SK-N-SH (cell line): ENCODE measurements around the gene CERCAM. TPM values are rescaled to one million over a fixed set of nuclear protein-coding genes. Genes with fewer than 3 reads are reported as not detected.

Experiments used
- CTCF ChIA-PET: fragments of 300-600, 350-600 bp; formaldehyde crosslinking; extraction: SDS; loops from one replicate; lab custom pipeline; 2021; lab: Yijun Ruan, JAX
- POLR2A ChIA-PET: fragments of 350-600 bp; sonication (Branson Sonifier 250); formaldehyde crosslinking; extraction: SDS; loops from one replicate; lab custom pipeline; 2020; ENCODE audit warnings: antibody characterized with exemption, inconsistent platforms; lab: Yijun Ruan, JAX
- DNase-seq: peaks from one replicate; pipeline ENCODE4 v3.0.0; 2012
- H2AFZ ChIP-seq: fragments of 200-600 bp; sonication (generic); 2 replicates; pipeline ENCODE4 v1.8.1; 2016; ENCODE audit warnings: antibody characterized with exemption, mild to moderate bottlenecking, low read depth
- H3F3A ChIP-seq: fragments of 200-600 bp; sonication (generic); replicated peaks from 2 replicates; pipeline ENCODE3; 2016; ENCODE audit warnings: antibody characterized with exemption, mild to moderate bottlenecking; ENCODE audit not compliant: insufficient read depth
- H3K27ac ChIP-seq, 2 experiments: fragments of 200-500 bp in 1 of 2; fragments of 200-600 bp in 1 of 2; sonication (Bioruptor generic) in 1 of 2; sonication (generic), shearing (Covaris generic) in 1 of 2; 2 replicates each; pipeline versions ENCODE4 v1.5.1 to v1.6.1; 2014 to 2016; ENCODE audit warnings: low read depth in 2 of 2, inconsistent platforms in 1 of 2, low read length in 1 of 2, mild to moderate bottlenecking in 1 of 2, mixed read lengths in 1 of 2
- H3K27me3 ChIP-seq: fragments of 200-600 bp; sonication (generic), shearing (Covaris generic); 2 replicates; pipeline ENCODE4 v1.6.1; 2016; ENCODE audit warnings: mixed run types; ENCODE audit not compliant: insufficient read depth
- H3K36me3 ChIP-seq, 2 experiments: fragments of 200-500 bp in 1 of 2; fragments of 200-600 bp in 1 of 2; sonication (Bioruptor generic) in 1 of 2; sonication (generic) in 1 of 2; replicated peaks in 1 of 2; 2 replicates each; pipeline versions ENCODE3 to v1.5.1; 2014 to 2016; ENCODE audit warnings: low read length in 1 of 2, mild to moderate bottlenecking in 1 of 2; ENCODE audit not compliant: insufficient read depth in 2 of 2, control insufficient read depth in 1 of 2
- H3K4me1 ChIP-seq, 2 experiments: fragments of 200-500 bp in 1 of 2; fragments of 200-600 bp in 1 of 2; sonication (Bioruptor generic) in 1 of 2; sonication (generic), shearing (Covaris generic) in 1 of 2; 2 replicates each; pipeline versions ENCODE4 v1.5.1 to v1.6.1; 2014 to 2016; ENCODE audit warnings: low read depth in 1 of 2, low read length in 1 of 2, mixed run types in 1 of 2; ENCODE audit not compliant: insufficient read depth in 2 of 2, control insufficient read depth in 1 of 2
- H3K4me2 ChIP-seq: fragments of 200-600 bp; sonication (generic), shearing (Covaris generic); 2 replicates; pipeline ENCODE4 v1.6.1; 2017; ENCODE audit warnings: mixed run types
- H3K4me3 ChIP-seq, 2 experiments: fragments of 200-500 bp in 1 of 2; fragments of 200-600 bp in 1 of 2; sonication (Bioruptor generic) in 1 of 2; sonication (generic), shearing (Covaris generic) in 1 of 2; 2 replicates each; pipeline versions ENCODE4 v1.5.1 to v1.8.1; 2014 to 2016; ENCODE audit warnings: low read depth in 2 of 2, inconsistent platforms in 1 of 2, low read length in 1 of 2, mild to moderate bottlenecking in 1 of 2, mixed read lengths in 1 of 2, moderate library complexity in 1 of 2
- H3K79me2 ChIP-seq: fragments of 200-600 bp; sonication (generic); 2 replicates; pipeline ENCODE4 v1.8.1; 2017; ENCODE audit warnings: mild to moderate bottlenecking; ENCODE audit not compliant: insufficient read depth
- H3K9ac ChIP-seq: fragments of 200-600 bp; sonication (generic); 2 replicates; pipeline ENCODE4 v1.6.1; 2017; ENCODE audit warnings: mixed run types
- H3K9me2 ChIP-seq: fragments of 200-600 bp; sonication (generic); 2 replicates; pipeline ENCODE4 v1.6.1; 2017; ENCODE audit warnings: mixed run types
- H3K9me3 ChIP-seq: fragments of 200-600 bp; sonication (generic); 2 replicates; pipeline ENCODE4 v1.6.1; 2017; ENCODE audit warnings: mixed run types, mild to moderate bottlenecking, moderate library complexity
- H4K20me1 ChIP-seq: fragments of 200-600 bp; sonication (generic); 2 replicates; pipeline ENCODE4 v1.6.1; 2017; ENCODE audit warnings: mild to moderate bottlenecking, mixed run types; ENCODE audit not compliant: insufficient read depth
- CTCF ChIP-seq: fragments of 200-600 bp; sonication (generic); IDR thresholded peaks from 2 replicates; pipeline ENCODE4 v1.6.1; 2017; ENCODE audit warnings: antibody characterized with exemption, mild to moderate bottlenecking, moderate library complexity
- ELF1 ChIP-seq: IDR thresholded peaks from 2 replicates; pipeline ENCODE4 v1.4.0; 2012
- FOSL2 ChIP-seq: IDR thresholded peaks from 2 replicates; pipeline ENCODE4 v1.4.0; 2012; ENCODE audit warnings: low read depth, mild to moderate bottlenecking, moderate library complexity, borderline replicate concordance
- FOXJ3 ChIP-seq: sonication (generic); formaldehyde crosslinking; IDR thresholded peaks from 2 replicates; pipeline ENCODE4 v1.5.1; 2020; ENCODE audit warnings: mild to moderate bottlenecking, missing genetic modification reagents
- MEF2A ChIP-seq: IDR thresholded peaks from 2 replicates; pipeline ENCODE4 v1.4.0; 2012; ENCODE audit warnings: low read depth, borderline replicate concordance
- MXI1 ChIP-seq: IDR thresholded peaks from 2 replicates; pipeline ENCODE4 v1.6.1; 2012; ENCODE audit warnings: mild to moderate bottlenecking, low read depth, low read length, improper control_type of control experiment
- RAD21 ChIP-seq: IDR thresholded peaks from 2 replicates; pipeline ENCODE4 v1.6.1; 2012; ENCODE audit warnings: mild to moderate bottlenecking, low read length
- RFX5 ChIP-seq: IDR thresholded peaks from 2 replicates; pipeline ENCODE4 v1.6.1; 2012; ENCODE audit warnings: mild to moderate bottlenecking, improper control_type of control experiment, low read length
- SMC3 ChIP-seq: IDR thresholded peaks from 2 replicates; pipeline ENCODE4 v1.6.1; 2012; ENCODE audit warnings: low read depth, low read length, improper control_type of control experiment
- TCF12 ChIP-seq: IDR thresholded peaks from 2 replicates; pipeline ENCODE4 v1.4.0; 2012
- USF1 ChIP-seq: IDR thresholded peaks from 2 replicates; pipeline ENCODE4 v1.4.0; 2012; ENCODE audit warnings: low read depth, borderline replicate concordance
- WGBS: methylation state at CpG from one replicate; pipeline ENCODE4 v1.1.6; 2017; ENCODE audit warnings: low lambda C conversion rate; 5-methylcytosine and 5-hydroxymethylcytosine counted together
- polyA plus RNA-seq, 3 experiments: library from polyadenylated mRNA; depleted of rRNA; stranded (reverse); fragments of >200 nt; gene quantifications; 2 replicates each; pipeline ENCODE4 v1.2.3, GENCODE V29; 2012
- TF ChIP-seq, protein P1 (sequence below): IDR thresholded peaks from 2 replicates; pipeline ENCODE4 v1.6.1; 2012; ENCODE audit warnings: mild to moderate bottlenecking, low read depth, low read length, moderate library complexity

CERCAM gene
- polyA plus RNA-seq, 1 of the 3 experiments (the other 2 are of a cell fraction): 131 TPM

GRCh38 chr9:128411364-128412119 lies 9.1 kb upstream of the CERCAM start:
- H2AFZ ChIP-seq: no peak overlapping the region
- no peak overlapping the region for H3K4me2 ChIP-seq
- ChIA-PET CTCF (interaction anchor here (0.6 to 9.3 kb wide), 36 partner anchors 8 to 715 kb away, joined by 3 to 113 read pairs (median 4); partner anchors contain the start of genes CERCAM and URM1), POLR2A (interaction anchor here (0.5 to 1.8 kb wide), 3 partner anchors 9 to 41 kb away, joined by 3 to 6 read pairs (median 3); partner anchors contain the start of genes CERCAM and URM1)
- no peak overlapping the region for H3K27ac ChIP-seq
- H4K20me1 ChIP-seq: no peaks in the 10 kb centered on the region
- TF ChIP-seq CTCF (no peak), USF1 (no peak), SMC3 (no peak), MEF2A (no peak), RFX5 (no peak), MXI1 (no peak), FOSL2 (no peak), RAD21 (no peak), TCF12 (no peak), ELF1 (no peak), FOXJ3 (CRISPR knock-in tag) (no peak)
- TF ChIP-seq, protein P1, sequence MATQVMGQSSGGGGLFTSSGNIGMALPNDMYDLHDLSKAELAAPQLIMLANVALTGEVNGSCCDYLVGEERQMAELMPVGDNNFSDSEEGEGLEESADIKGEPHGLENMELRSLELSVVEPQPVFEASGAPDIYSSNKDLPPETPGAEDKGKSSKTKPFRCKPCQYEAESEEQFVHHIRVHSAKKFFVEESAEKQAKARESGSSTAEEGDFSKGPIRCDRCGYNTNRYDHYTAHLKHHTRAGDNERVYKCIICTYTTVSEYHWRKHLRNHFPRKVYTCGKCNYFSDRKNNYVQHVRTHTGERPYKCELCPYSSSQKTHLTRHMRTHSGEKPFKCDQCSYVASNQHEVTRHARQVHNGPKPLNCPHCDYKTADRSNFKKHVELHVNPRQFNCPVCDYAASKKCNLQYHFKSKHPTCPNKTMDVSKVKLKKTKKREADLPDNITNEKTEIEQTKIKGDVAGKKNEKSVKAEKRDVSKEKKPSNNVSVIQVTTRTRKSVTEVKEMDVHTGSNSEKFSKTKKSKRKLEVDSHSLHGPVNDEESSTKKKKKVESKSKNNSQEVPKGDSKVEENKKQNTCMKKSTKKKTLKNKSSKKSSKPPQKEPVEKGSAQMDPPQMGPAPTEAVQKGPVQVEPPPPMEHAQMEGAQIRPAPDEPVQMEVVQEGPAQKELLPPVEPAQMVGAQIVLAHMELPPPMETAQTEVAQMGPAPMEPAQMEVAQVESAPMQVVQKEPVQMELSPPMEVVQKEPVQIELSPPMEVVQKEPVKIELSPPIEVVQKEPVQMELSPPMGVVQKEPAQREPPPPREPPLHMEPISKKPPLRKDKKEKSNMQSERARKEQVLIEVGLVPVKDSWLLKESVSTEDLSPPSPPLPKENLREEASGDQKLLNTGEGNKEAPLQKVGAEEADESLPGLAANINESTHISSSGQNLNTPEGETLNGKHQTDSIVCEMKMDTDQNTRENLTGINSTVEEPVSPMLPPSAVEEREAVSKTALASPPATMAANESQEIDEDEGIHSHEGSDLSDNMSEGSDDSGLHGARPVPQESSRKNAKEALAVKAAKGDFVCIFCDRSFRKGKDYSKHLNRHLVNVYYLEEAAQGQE: no peak
- WGBS: 60% methylated on average over 8 of the region's 11 CpGs
- H3K4me1 ChIP-seq: peaks cover 0 to 2% of the 10 kb centered on the region in 2 experiments; a peak in 1 of 4 replicates
- H3K79me2 ChIP-seq: no peaks in the 10 kb centered on the region
- no peak overlapping the region for H3K4me3 ChIP-seq
- DNase-seq: no peak
- no peaks in the 10 kb centered on the region; the same call in 1 of the 2 replicates for H3K27me3 ChIP-seq
- no peaks in the 10 kb centered on the region for H3K9me3 ChIP-seq
- H3F3A ChIP-seq: no peaks in the 10 kb centered on the region
- no peak overlapping the region for H3K9ac ChIP-seq
- H3K36me3 ChIP-seq: no peaks in the 10 kb centered on the region
- no peaks in the 10 kb centered on the region for H3K9me2 ChIP-seq
